GM21528 (cell line): ENCODE measurements around the gene PDE6B.

Experiments used
- ATAC-seq: cut with Tn5 transposase; IDR thresholded peaks from one replicate; pipeline ENCODE4 v1.9.1; 2021; ENCODE audit warnings: mild to moderate bottlenecking, moderate library complexity; ENCODE audit not compliant: unreplicated experiment, low FRiP score

PDE6B gene

GRCh38 chr4:654871-655463, 29.6 kb downstream of the PDE6B start:
- ATAC-seq, result no peak

- ATAC-seq, result no peak
Measured at GRCh38 chr4:655464-656151, 30.2 kb downstream of the PDE6B start.

GRCh38 chr4:656436-657337, 31.3 kb downstream of the PDE6B start:
- no peak for ATAC-seq

GRCh38 chr4:657338-657833, 32.0 kb downstream of the PDE6B start:
- no peak for ATAC-seq

GRCh38 chr4:657834-658667, 32.7 kb downstream of the PDE6B start:
- no peak for ATAC-seq

- ATAC-seq, result no peak
Measured at GRCh38 chr4:658681-659667, 33.6 kb downstream of the PDE6B start.

GRCh38 chr4:659851-660250, 34.5 kb downstream of the PDE6B start:
- ATAC-seq, result no peak

GRCh38 chr4:660401-660800, 35.0 kb downstream of the PDE6B start:
- ATAC-seq, result no peak

- ATAC-seq, result no peak
Measured at GRCh38 chr4:661231-661630, 35.9 kb downstream of the PDE6B start.

GRCh38 chr4:661881-662761, 36.7 kb downstream of the PDE6B start:
- ATAC-seq, result no peak

- ATAC-seq, result no peak
Measured at GRCh38 chr4:663046-663437, 37.7 kb downstream of the PDE6B start.

GRCh38 chr4:663438-664428, 38.4 kb downstream of the PDE6B start:
- ATAC-seq, result no peak

- no peak for ATAC-seq
Measured at GRCh38 chr4:664713-665231, 39.4 kb downstream of the PDE6B start.

- ATAC-seq, result no peak
Measured at GRCh38 chr4:665381-665750, 40.0 kb downstream of the PDE6B start.

- no peak for ATAC-seq
Measured at GRCh38 chr4:665751-666435, 40.5 kb downstream of the PDE6B start.

GRCh38 chr4:666436-666810, 41.0 kb downstream of the PDE6B start:
- ATAC-seq, result no peak
